Gastroesophageal sphincter (tissue), 3 donors: ENCODE results near the gene FBXL17.

Source experiments
- CTCF ChIP-seq, 4 experiments: fragments of 200-600 bp in 2 of 4; fragments of 450-650 bp in 2 of 4; sonication (generic) in 1 of 4; IDR thresholded peaks; one replicate each; pipeline ENCODE4 v1.5.1; 2017 to 2019; ENCODE audit warnings: antibody characterized with exemption in 4 of 4, mild to moderate bottlenecking in 2 of 4, moderate library complexity in 2 of 4
- POLR2AphosphoS5 ChIP-seq: sonication (generic); formaldehyde crosslinking; IDR thresholded peaks from one replicate; pipeline ENCODE4 v1.6.1; 2017; ENCODE audit warnings: antibody characterized with exemption

GRCh38 chr5:107929080-107929479 is 452.8 kb downstream of the FBXL17 start:
- TF ChIP-seq CTCF (IDR thresholded peaks at IDR 0.05), result no peak
- no peak for TF ChIP-seq POLR2AphosphoS5
